H9 (cell line): ENCODE measurements around the gene INSRR. TPM values are rescaled to one million over a fixed set of nuclear protein-coding genes. Genes with fewer than 3 reads are reported as not detected.

Experiments used
- DNase-seq: peaks from one replicate; pipeline ENCODE4 v3.0.0-alpha.2; 2017
- H2AFZ ChIP-seq: one replicate; pipeline ENCODE4 v1.6.1; 2013; ENCODE audit warnings: mild to moderate bottlenecking, low read length, control low read depth, moderate library complexity
- H2AK5ac ChIP-seq: 2 replicates; pipeline ENCODE4 v1.6.1; 2013; ENCODE audit warnings: low read length, control low read depth, mixed read lengths; ENCODE audit not compliant: insufficient read length
- H2BK120ac ChIP-seq: one replicate; pipeline ENCODE4 v1.6.1; 2013; ENCODE audit warnings: low read depth, mild to moderate bottlenecking, low read length, control low read depth, inconsistent platforms; ENCODE audit not compliant: poor library complexity, severe bottlenecking
- H2BK12ac ChIP-seq: 2 replicates; pipeline ENCODE4 v1.6.1; 2013; ENCODE audit warnings: low read length, control low read depth, mixed read lengths, low read depth; ENCODE audit not compliant: insufficient read length
- H2BK15ac ChIP-seq: 2 replicates; pipeline ENCODE4 v1.6.1; 2013; ENCODE audit warnings: low read depth, low read length, control low read depth
- H2BK20ac ChIP-seq: one replicate; pipeline ENCODE4 v1.6.1; 2013; ENCODE audit warnings: low read depth, mild to moderate bottlenecking, low read length, control low read depth, inconsistent platforms; ENCODE audit not compliant: poor library complexity, severe bottlenecking
- H2BK5ac ChIP-seq: 2 replicates; pipeline ENCODE4 v1.6.1; 2013; ENCODE audit warnings: low read length, control low read depth, mixed read lengths; ENCODE audit not compliant: insufficient read length
- H3K14ac ChIP-seq: 2 replicates; pipeline ENCODE4 v1.6.1; 2013; ENCODE audit warnings: low read length, control low read depth; ENCODE audit not compliant: insufficient read depth
- H3K18ac ChIP-seq: 2 replicates; pipeline ENCODE4 v1.6.1; 2013; ENCODE audit warnings: low read depth, mild to moderate bottlenecking, mixed read lengths, low read length, control low read depth; ENCODE audit not compliant: insufficient read length
- H3K23ac ChIP-seq: 2 replicates; pipeline ENCODE4 v1.6.1; 2013; ENCODE audit warnings: low read length, control low read depth, mixed read lengths, low read depth; ENCODE audit not compliant: insufficient read length
- H3K23me2 ChIP-seq: 2 replicates; pipeline ENCODE4 v1.6.1; 2013; ENCODE audit warnings: low read depth, mild to moderate bottlenecking, mixed read lengths, low read length, control low read depth; ENCODE audit not compliant: insufficient read length, poor library complexity, severe bottlenecking
- H3K27ac ChIP-seq: 2 replicates; pipeline ENCODE4 v1.5.1; 2013; ENCODE audit warnings: low read length, control low read depth, mixed read lengths, low read depth; ENCODE audit not compliant: insufficient read length
- H3K27me3 ChIP-seq: 2 replicates; pipeline ENCODE4 v1.6.1; 2013; ENCODE audit warnings: low read length, control low read depth, inconsistent platforms; ENCODE audit not compliant: insufficient read depth
- H3K4ac ChIP-seq: 2 replicates; pipeline ENCODE4 v1.6.1; 2013; ENCODE audit warnings: low read depth, mild to moderate bottlenecking, control low read depth, inconsistent platforms, low read length, moderate library complexity
- H3K4me1 ChIP-seq: 2 replicates; pipeline ENCODE4 v1.6.1; 2013; ENCODE audit warnings: low read length, control low read depth, inconsistent platforms; ENCODE audit not compliant: insufficient read depth
- H3K4me2 ChIP-seq: 2 replicates; pipeline ENCODE4 v1.6.1; 2013; ENCODE audit warnings: low read length, control low read depth, mixed read lengths; ENCODE audit not compliant: insufficient read length, insufficient read depth
- H3K56ac ChIP-seq: 2 replicates; pipeline ENCODE4 v1.6.1; 2013; ENCODE audit warnings: low read depth, mild to moderate bottlenecking, mixed read lengths, low read length, control low read depth; ENCODE audit not compliant: insufficient read length
- H3K79me1 ChIP-seq: 2 replicates; pipeline ENCODE4 v1.6.1; 2013; ENCODE audit warnings: low read depth, mild to moderate bottlenecking, moderate library complexity, low read length, control low read depth, inconsistent platforms; ENCODE audit not compliant: insufficient read depth, poor library complexity, severe bottlenecking
- H3K79me2 ChIP-seq: 2 replicates; pipeline ENCODE4 v1.6.1; 2013; ENCODE audit warnings: low read length, control low read depth, inconsistent platforms; ENCODE audit not compliant: insufficient read depth
- H3K9ac ChIP-seq: 2 replicates; pipeline ENCODE4 v1.6.1; 2013; ENCODE audit warnings: low read length, control low read depth, mixed read lengths; ENCODE audit not compliant: insufficient read length; ENCODE audit errors: extremely low read depth
- H3K9me3 ChIP-seq: one replicate; pipeline ENCODE4 v1.6.1; 2013; ENCODE audit warnings: low read depth, low read length, inconsistent platforms; ENCODE audit not compliant: control insufficient read depth
- H3T11ph ChIP-seq: one replicate; pipeline ENCODE4 v1.6.1; 2013; ENCODE audit warnings: mild to moderate bottlenecking, low read length, control low read depth, inconsistent platforms
- H4K20me1 ChIP-seq: one replicate; pipeline ENCODE4 v1.6.1; 2013; ENCODE audit not compliant: control insufficient read depth, insufficient read length, insufficient read depth
- H4K5ac ChIP-seq: 2 replicates; pipeline ENCODE4 v1.6.1; 2013; ENCODE audit warnings: low read depth, mild to moderate bottlenecking, mixed read lengths, low read length, control low read depth; ENCODE audit not compliant: insufficient read length
- H4K8ac ChIP-seq: replicated peaks from 2 replicates; pipeline ENCODE4 v1.6.1; 2013; ENCODE audit warnings: low read length, control low read depth, mixed read lengths, low read depth; ENCODE audit not compliant: insufficient read length
- H4K91ac ChIP-seq: 2 replicates; pipeline ENCODE4 v1.6.1; 2013; ENCODE audit warnings: low read depth, mild to moderate bottlenecking, moderate library complexity, mixed read lengths, low read length, control low read depth; ENCODE audit not compliant: insufficient read length
- H3K27ac Mint-ChIP-seq, 3 experiments: 2 replicates in 2 of 3; 3 replicates in 1 of 3; pipeline ENCODE4 v1.8.0; 2020 to 2021; ENCODE audit warnings: mixed read lengths in 3 of 3, mild to moderate bottlenecking in 1 of 3, moderate library complexity in 1 of 3
- H3K27me3 Mint-ChIP-seq: 2 replicates; pipeline ENCODE4 v1.8.0; 2021; ENCODE audit warnings: low read depth, mild to moderate bottlenecking, moderate library complexity, mixed read lengths
- H3K36me3 Mint-ChIP-seq, 3 experiments: 2 replicates in 2 of 3; 3 replicates in 1 of 3; pipeline ENCODE4 v1.8.0; 2020 to 2021; ENCODE audit warnings: low read depth in 3 of 3, mixed read lengths in 3 of 3; ENCODE audit not compliant: insufficient read depth in 1 of 3
- H3K4me1 Mint-ChIP-seq, 2 experiments: 2 replicates each; pipeline ENCODE4 v1.8.0; 2020; ENCODE audit warnings: mixed read lengths in 2 of 2
- H3K4me3 Mint-ChIP-seq, 2 experiments: 2 replicates in 1 of 2; 3 replicates in 1 of 2; pipeline ENCODE4 v1.8.0; 2020 to 2021; ENCODE audit warnings: mild to moderate bottlenecking in 2 of 2, mixed read lengths in 2 of 2, moderate library complexity in 1 of 2
- H3K9me3 Mint-ChIP-seq, 2 experiments: 2 replicates in 1 of 2; 3 replicates in 1 of 2; pipeline ENCODE4 v1.8.0; 2020; ENCODE audit warnings: mild to moderate bottlenecking in 2 of 2, mixed read lengths in 2 of 2, moderate library complexity in 1 of 2
- CTCF ChIP-seq: fragments of 200-600 bp; sonication (generic); conservative IDR thresholded peaks from 3 replicates; pipeline ENCODE4 v1.8.0; 2021; ENCODE audit warnings: antibody characterized with exemption, mild to moderate bottlenecking
- WGBS: extraction: QIAGEN DNeasy Blood & Tissue Kit; methylation state at CpG from one replicate; pipeline ENCODE4 v1.1.7; 2013; ENCODE audit warnings: missing lambda C conversion rate, low lambda C conversion rate, mixed read lengths; ENCODE audit not compliant: insufficient read length; ENCODE audit errors: extremely low coverage; 5-methylcytosine and 5-hydroxymethylcytosine counted together
- total RNA-seq: library from RNA; stranded (reverse); gene quantifications from 2 replicates; pipeline ENCODE4 v1.2.1, GENCODE V29; 2021

The INSRR gene
- total RNA-seq, 1 experiment from 2014 or later, result not detected

DNA sequence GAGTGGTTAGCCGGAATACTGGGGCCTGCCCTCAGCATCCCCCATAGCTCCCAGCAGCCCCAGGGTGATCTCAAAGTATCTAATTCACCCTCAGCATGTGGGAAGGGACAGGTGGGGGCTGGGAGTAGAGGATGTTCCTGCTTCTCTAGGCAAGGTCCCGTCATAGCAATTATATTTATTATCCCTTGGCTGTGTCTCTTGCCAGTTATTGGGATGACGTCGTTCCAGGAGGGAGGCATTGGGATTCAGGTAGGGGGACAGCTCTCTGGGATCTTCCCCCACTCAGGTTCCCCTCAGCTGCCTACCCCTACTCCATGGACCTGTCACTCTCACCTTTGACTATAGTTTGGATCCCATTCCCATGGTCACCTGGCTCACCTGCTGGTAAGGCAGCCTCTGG lies 22.7 kb upstream of the INSRR start:
- peaks cover 76% of the 10 kb centered on the region for H3K27me3 Mint-ChIP-seq

More for the DNA sequence above, 22.7 kb upstream of the INSRR start:
- H3K36me3 Mint-ChIP-seq, result no peaks in the 10 kb centered on the region
- H3K9ac ChIP-seq, result no peak overlapping the region
- no peak overlapping the region for H3K4me2 ChIP-seq
- H2BK20ac ChIP-seq, result no peak overlapping the region
- H2BK12ac ChIP-seq, result no peak overlapping the region
- no peaks in the 10 kb centered on the region; the same call in 1 of the 2 replicates for H3K27me3 ChIP-seq
- no peak overlapping the region for H4K8ac ChIP-seq
- H3K27ac ChIP-seq, result no peak overlapping the region
- no peak overlapping the region for H3K56ac ChIP-seq
- no peaks in the 10 kb centered on the region for H3K9me3 ChIP-seq
- no peak overlapping the region for H3K4ac ChIP-seq
- H3K4me1 Mint-ChIP-seq, result peaks cover 27 to 51% of the 10 kb centered on the region in 2 experiments
- H3K4me3 Mint-ChIP-seq, result no peak overlapping the region
- H2AK5ac ChIP-seq, result no peak overlapping the region
- H3K4me1 ChIP-seq, result peaks cover under 1% of the 10 kb centered on the region; the same call in 1 of the 2 replicates
- H4K91ac ChIP-seq, result no peak overlapping the region
- no peaks in the 10 kb centered on the region for H3K23me2 ChIP-seq
- H2BK15ac ChIP-seq, result no peak overlapping the region
- H3T11ph ChIP-seq, result no peak overlapping the region
- no peak overlapping the region for H3K14ac ChIP-seq
- H3K9me3 Mint-ChIP-seq, result no peaks in the 10 kb centered on the region; a peak in 1 of 5 replicates
- H2BK120ac ChIP-seq, result no peak overlapping the region
- H3K23ac ChIP-seq, result no peak overlapping the region
- no peak overlapping the region for H2AFZ ChIP-seq
- H4K5ac ChIP-seq, result no peak overlapping the region
- H3K18ac ChIP-seq, result no peak overlapping the region
- no CpG with 5 or more reads among the region's 4 CpGs for WGBS
- H3K79me2 ChIP-seq, result no peaks in the 10 kb centered on the region
- H2BK5ac ChIP-seq, result no peak overlapping the region
- no peaks in the 10 kb centered on the region for H3K79me1 ChIP-seq
- H4K20me1 ChIP-seq, result no peaks in the 10 kb centered on the region
- TF ChIP-seq CTCF, result no peak
- no peak for DNase-seq
- no peak overlapping the region for H3K27ac Mint-ChIP-seq
